HL-60 (cell line): ENCODE measurements around the gene CLUH.

ENCODE experiments used
- CTCF ChIP-seq: IDR thresholded peaks from one replicate; pipeline ENCODE4 v1.5.1; 2011; ENCODE audit warnings: low read length, control low read depth, inconsistent platforms; ENCODE audit not compliant: insufficient read depth
- POLR2AphosphoS5 ChIP-seq: IDR thresholded peaks from 2 replicates; pipeline ENCODE4 v1.6.1; 2012; ENCODE audit warnings: low read depth
- REST ChIP-seq: IDR thresholded peaks from 2 replicates; pipeline ENCODE4 v1.6.1; 2012; ENCODE audit warnings: low read depth; ENCODE audit not compliant: insufficient replicate concordance
- SPI1 ChIP-seq: IDR thresholded peaks from 2 replicates; pipeline ENCODE4 v1.6.1; 2012; ENCODE audit warnings: low read depth, mild to moderate bottlenecking, borderline replicate concordance

GRCh38 chr17:2700491-2701141, 10.9 kb downstream of the CLUH start:
- TF ChIP-seq CTCF (no peak), POLR2AphosphoS5 (no peak), REST (no peak), SPI1 (no peak)
